ENCODE measurements around the gene LRRC46. TPM values are rescaled to one million over a fixed set of nuclear protein-coding genes. Genes with fewer than 3 reads are reported as not detected.

Gene LRRC46
- total RNA-seq (10 to 100 TPM in 1 of 2 donors, 1 to 10 TPM in 1; 9.6 to 25.3 TPM), polyA plus RNA-seq (10 to 100 TPM in 1 of 2 donors, 1 to 10 TPM in 1; 9.3 to 11.8 TPM)
- long read RNA-seq, donor 1, partial matches to known transcripts = 0 of 4 reads
- long read RNA-seq, donor 1, other reads (novel, unspliced or antisense) = 0 of 4 reads
- long read RNA-seq, donor 2, partial matches to known transcripts = 0 of 1 reads
- long read RNA-seq, donor 2, other reads (novel, unspliced or antisense) = 0 of 1 reads
- long read RNA-seq, donor 3, partial matches to known transcripts = 0 of 3 reads
- long read RNA-seq, donor 3, other reads (novel, unspliced or antisense) = 0 of 3 reads
- long read RNA-seq, donor 4 = 0 reads
- long read RNA-seq, donor 5, partial matches to known transcripts = 13 of 14 reads
- long read RNA-seq, donor 5, other reads (novel, unspliced or antisense) = 0 of 14 reads

GRCh38 chr17:47831003-47831933 is at the start of gene LRRC46, which contains the start of gene MRPL10:
Gene LRRC46 (plus strand): TSS chr17:47831670. CDS start chr17:47831990, 320 bp downstream.
Gene MRPL10 (minus strand): TSS chr17:47831541. CDS start chr17:47831511, 30 bp downstream.
- Histone ChIP-seq H3K27me3 (ENCODE audit: control insufficient read depth in 3 of 3, insufficient read depth in 3 of 3, low read length in 2 of 3) (no peaks in the 10 kb centered on the region), H3K36me3 (ENCODE audit: control insufficient read depth in 4 of 4, insufficient read depth in 4 of 4, low read length in 4 of 4) (peaks cover 11 to 21% (median 17%) of the 10 kb centered on the region in 4 donors), H3K9me3 (ENCODE audit: control insufficient read depth in 4 of 4, insufficient read depth in 3 of 4, low read length in 3 of 4) (no peaks in the 10 kb centered on the region), H3K9ac (ENCODE audit: insufficient read depth in 1 of 2, low read length in 2 of 2) (peak within 1 kb of the TSS; percentile 63 to 65), H3K4me1 (ENCODE audit: control insufficient read depth in 5 of 5, insufficient read depth in 5 of 5, low read length in 5 of 5) (peaks cover 0 to 14% (median 9%) of the 10 kb centered on the region in 5 donors), H3K27ac (ENCODE audit: low read depth in 1 of 2, low read length in 1 of 2) (peak within 1 kb of the TSS; percentile 65 to 90), H3K4me3 (peak within 1 kb of the TSS; percentile 94)
- no peak for TF ChIP-seq CTCF (IDR thresholded peaks at IDR 0.05; ENCODE audit: control extremely low read depth, extremely low read depth)
- DNase-seq (peak; percentile 96 to 98 (median 97)), ATAC-seq (ENCODE audit: insufficient read depth, low FRiP score) (peak; percentile 91)
- WGBS, 2 donors = 0% methylated on average over 42 of the region's 42 CpGs

GRCh38 chr17:47785538-47786123 is 45.8 kb upstream of the LRRC46 start:
- TF ChIP-seq CTCF (IDR thresholded peaks at IDR 0.05; ENCODE audit: control extremely low read depth, extremely low read depth) = no peak
- DNase-seq (peak; percentile 47 to 71 (median 65)), ATAC-seq (ENCODE audit: insufficient read depth, low FRiP score) (no peak)
- Histone ChIP-seq H3K4me1 (ENCODE audit: control insufficient read depth in 5 of 5, insufficient read depth in 5 of 5, low read length in 5 of 5) (peaks cover 0 to 5% (median 0%) of the 10 kb centered on the region in 5 donors), H3K27me3 (ENCODE audit: control insufficient read depth in 3 of 3, insufficient read depth in 3 of 3, low read length in 2 of 3) (peaks cover 0 to 34% (median 12%) of the 10 kb centered on the region in 3 donors), H3K9ac (ENCODE audit: insufficient read depth in 1 of 2, low read length in 2 of 2) (no peak overlapping the region), H3K9me3 (ENCODE audit: control insufficient read depth in 4 of 4, insufficient read depth in 3 of 4, low read length in 3 of 4) (no peaks in the 10 kb centered on the region), H3K36me3 (ENCODE audit: control insufficient read depth in 4 of 4, insufficient read depth in 4 of 4, low read length in 4 of 4) (no peaks in the 10 kb centered on the region), H3K4me3 (no peak overlapping the region), H3K27ac (ENCODE audit: low read depth in 1 of 2, low read length in 1 of 2) (no peak overlapping the region)
- WGBS, 2 donors = 24 to 41% methylated on average over 5 of the region's 5 CpGs

GRCh38 chr17:47789611-47790561 is 41.6 kb upstream of the LRRC46 start:
- H3K27me3 ChIP-seq (ENCODE audit: control insufficient read depth in 3 of 3, insufficient read depth in 3 of 3, low read length in 2 of 3) = peaks cover 3 to 46% (median 27%) of the 10 kb centered on the region in 3 donors

More at GRCh38 chr17:47789611-47790561, 41.6 kb upstream of the LRRC46 start:
- peaks cover 0 to 5% (median 0%) of the 10 kb centered on the region in 5 donors for H3K4me1 ChIP-seq (ENCODE audit: control insufficient read depth in 5 of 5, insufficient read depth in 5 of 5, low read length in 5 of 5)
- DNase-seq (peak; percentile 13 to 48 (median 36)), ATAC-seq (ENCODE audit: insufficient read depth, low FRiP score) (peak; percentile 80)
- 2% methylated on average over 45 to 70 of the region's 70 CpGs for WGBS, 2 donors
- H3K4me3 ChIP-seq = no peak overlapping the region
- no peak overlapping the region for H3K9ac ChIP-seq (ENCODE audit: insufficient read depth in 1 of 2, low read length in 2 of 2)
- H3K36me3 ChIP-seq (ENCODE audit: control insufficient read depth in 4 of 4, insufficient read depth in 4 of 4, low read length in 4 of 4) = no peaks in the 10 kb centered on the region
- no peaks in the 10 kb centered on the region for H3K9me3 ChIP-seq (ENCODE audit: control insufficient read depth in 4 of 4, insufficient read depth in 3 of 4, low read length in 3 of 4)
- H3K27ac ChIP-seq (ENCODE audit: low read depth in 1 of 2, low read length in 1 of 2) = no peak overlapping the region
- TF ChIP-seq CTCF (IDR thresholded peaks at IDR 0.05; ENCODE audit: control extremely low read depth, extremely low read depth) = peak; percentile 17
